ENCODE measurements around the gene SETD2. TPM values are rescaled to one million over a fixed set of nuclear protein-coding genes. Genes with fewer than 3 reads are reported as not detected.

SETD2 gene
- total RNA-seq, 3 donors from 2014 or later (not counting 1 experiment from before 2014, with no cell fraction given), result 86.5 to 104 (median 95.9) TPM

DNA sequence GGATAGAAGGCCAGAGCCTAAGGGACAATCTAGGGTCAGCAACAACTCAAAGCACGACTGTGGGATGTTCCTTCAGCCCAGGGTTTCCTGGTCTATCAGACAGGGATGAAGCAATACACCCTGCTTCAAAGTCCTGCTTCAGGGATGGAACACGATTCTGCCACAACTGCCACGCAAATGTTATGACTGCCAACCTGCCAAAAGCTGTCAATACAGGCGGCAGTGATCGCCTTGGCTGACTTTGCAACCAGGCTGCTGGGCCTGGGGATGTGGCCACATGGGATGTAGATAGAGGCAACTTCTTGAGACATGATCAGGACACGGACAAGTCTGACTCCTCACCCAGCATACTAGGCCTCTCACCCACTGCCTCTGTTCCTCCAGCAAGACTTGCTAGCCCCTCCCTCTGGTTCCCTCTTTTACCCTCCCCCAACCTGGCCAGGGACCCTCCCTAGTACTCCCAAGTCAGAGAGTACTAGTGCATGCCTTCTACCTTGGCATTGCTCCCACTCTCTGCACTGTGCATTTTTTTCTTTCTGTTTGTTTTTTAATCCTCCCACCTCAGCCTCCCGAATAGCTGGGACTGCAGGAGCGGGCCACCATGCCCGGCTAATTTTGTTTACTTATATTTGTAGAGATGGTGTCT is 195.0 kb downstream of the SETD2 start:
- peaks cover 76% of the 10 kb centered on the region for H3K4me1 ChIP-seq (ENCODE audit: control insufficient read depth, insufficient read depth, low read length)
- intact Hi-C loops (cut with micrococcal nuclease), result no loop called here
- no peaks in the 10 kb centered on the region for H3K27me3 ChIP-seq (ENCODE audit: control insufficient read depth, insufficient read depth, low read length)
- peaks cover 8% of the 10 kb centered on the region for H3K36me3 ChIP-seq (ENCODE audit: control insufficient read depth, insufficient read depth, low read length)
- Mint-ChIP-seq H3K9me3 (no peaks in the 10 kb centered on the region), H3K4me1 (peaks cover 81% of the 10 kb centered on the region in 2 donors), H3K4me3 (no peak overlapping the region), H3K36me3 (no peaks in the 10 kb centered on the region), H3K27ac (peak overlapping the region; percentile 88 to 93), H3K27me3 (ENCODE audit: low read depth in 2 of 2) (no peaks in the 10 kb centered on the region)
- no peaks in the 10 kb centered on the region for H3K9me3 ChIP-seq (ENCODE audit: control insufficient read depth, insufficient read depth, low read length)
- ATAC-seq (no peak), DNase-seq (no peak)
- TF ChIP-seq, protein P1, sequence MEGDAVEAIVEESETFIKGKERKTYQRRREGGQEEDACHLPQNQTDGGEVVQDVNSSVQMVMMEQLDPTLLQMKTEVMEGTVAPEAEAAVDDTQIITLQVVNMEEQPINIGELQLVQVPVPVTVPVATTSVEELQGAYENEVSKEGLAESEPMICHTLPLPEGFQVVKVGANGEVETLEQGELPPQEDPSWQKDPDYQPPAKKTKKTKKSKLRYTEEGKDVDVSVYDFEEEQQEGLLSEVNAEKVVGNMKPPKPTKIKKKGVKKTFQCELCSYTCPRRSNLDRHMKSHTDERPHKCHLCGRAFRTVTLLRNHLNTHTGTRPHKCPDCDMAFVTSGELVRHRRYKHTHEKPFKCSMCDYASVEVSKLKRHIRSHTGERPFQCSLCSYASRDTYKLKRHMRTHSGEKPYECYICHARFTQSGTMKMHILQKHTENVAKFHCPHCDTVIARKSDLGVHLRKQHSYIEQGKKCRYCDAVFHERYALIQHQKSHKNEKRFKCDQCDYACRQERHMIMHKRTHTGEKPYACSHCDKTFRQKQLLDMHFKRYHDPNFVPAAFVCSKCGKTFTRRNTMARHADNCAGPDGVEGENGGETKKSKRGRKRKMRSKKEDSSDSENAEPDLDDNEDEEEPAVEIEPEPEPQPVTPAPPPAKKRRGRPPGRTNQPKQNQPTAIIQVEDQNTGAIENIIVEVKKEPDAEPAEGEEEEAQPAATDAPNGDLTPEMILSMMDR (IDR thresholded peaks at IDR 0.05), result no peak
- no peak overlapping the region for H3K4me3 ChIP-seq (ENCODE audit: low read length)
- 58% methylated on average over 8 of the region's 9 CpGs for WGBS (ENCODE audit: insufficient coverage)
- no peak overlapping the region for H3K27ac ChIP-seq (ENCODE audit: low read length)

DNA sequence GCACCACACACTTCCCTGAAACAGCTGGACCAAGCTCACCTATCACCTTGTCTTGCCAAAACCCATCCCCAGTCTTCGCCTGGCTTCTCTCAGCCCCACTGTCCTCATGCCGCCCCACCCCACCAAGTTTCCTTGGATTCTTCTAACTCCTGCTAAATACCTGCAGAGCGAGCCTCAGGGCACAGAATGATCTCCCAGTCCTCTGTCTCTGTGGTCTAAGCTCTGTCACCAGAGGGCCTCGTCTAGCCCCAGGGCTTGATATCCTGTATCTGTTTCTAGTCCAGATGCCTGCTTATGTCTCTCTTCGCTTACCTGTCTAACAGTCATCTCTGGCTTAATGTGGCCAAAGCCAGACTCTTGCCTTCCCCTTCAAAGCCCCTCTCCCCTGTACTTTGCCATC is 197.1 kb downstream of the SETD2 start:
- Mint-ChIP-seq H3K4me1 (peaks cover 72 to 75% of the 10 kb centered on the region in 2 donors), H3K36me3 (no peaks in the 10 kb centered on the region), H3K27me3 (ENCODE audit: low read depth in 2 of 2) (no peaks in the 10 kb centered on the region), H3K27ac (peak overlapping the region; percentile 73 to 93), H3K4me3 (peak overlapping the region; percentile 38), H3K9me3 (no peaks in the 10 kb centered on the region)
- TF ChIP-seq, protein P1 (IDR thresholded peaks at IDR 0.05), result no peak
- Histone ChIP-seq H3K27me3 (ENCODE audit: control insufficient read depth, insufficient read depth, low read length) (no peaks in the 10 kb centered on the region), H3K27ac (ENCODE audit: low read length) (peak overlapping the region; percentile 6), H3K36me3 (ENCODE audit: control insufficient read depth, insufficient read depth, low read length) (peaks cover 11% of the 10 kb centered on the region), H3K4me1 (ENCODE audit: control insufficient read depth, insufficient read depth, low read length) (peaks cover 65% of the 10 kb centered on the region), H3K9me3 (ENCODE audit: control insufficient read depth, insufficient read depth, low read length) (no peaks in the 10 kb centered on the region), H3K4me3 (ENCODE audit: low read length) (no peak overlapping the region)
- no peak for DNase-seq
- intact Hi-C loops (cut with micrococcal nuclease), result no loop called here
- peak in 2 of 3 donors; percentile 41 to 61 for ATAC-seq
- 67% methylated on average over 5 of the region's 5 CpGs for WGBS (ENCODE audit: insufficient coverage)

Other genes starting within 250 kb of the SETD2 start
- gene CCDC12, start 187.4 kb downstream of the SETD2 start, total RNA-seq, result 100 to 1,000 TPM; 104 to 114 (median 111) TPM
- gene NBEAL2, start 184.4 kb downstream of the SETD2 start, total RNA-seq, result 100 to 1,000 TPM; 453 to 536 (median 532) TPM
- 10 to 100 TPM; 11.4 to 21.9 (median 21.4) TPM for gene KIF9, start 118.7 kb upstream of the SETD2 start, total RNA-seq
- 10 to 100 TPM; 37.3 to 47.9 (median 45.2) TPM for gene KLHL18, start 118.8 kb upstream of the SETD2 start, total RNA-seq
- gene PTPN23, start 216.9 kb upstream of the SETD2 start, total RNA-seq, result 10 to 100 TPM; 49.3 to 73.6 (median 52.0) TPM

All from natural killer cell (primary cell).